PC-3 (cell line): ENCODE measurements around the gene ZNF322. TPM values are rescaled to one million over a fixed set of nuclear protein-coding genes. Genes with fewer than 3 reads are reported as not detected.
A peak's percentile ranks its signal among the peaks of the same experiment; 100 is the strongest.

Source experiments
- ATAC-seq: fragments of 200-7000 bp; cut with Tn5 transposase; 2 replicates; pipeline ENCODE4 v1.9.1; 2020; ENCODE audit warnings: mild to moderate bottlenecking, moderate library complexity
- BruUV-seq: library from RNA; stranded (reverse); fragments of 400-500 nt; replicated peaks from 2 replicates; lab custom pipeline; 2021; lab: Mats Ljungman, UMichigan
- CTCF ChIA-PET: fragments of 300-600 bp; sonication (Branson Sonifier 250); formaldehyde crosslinking; loops from one replicate; lab custom pipeline; 2022; ENCODE audit warnings: antibody characterized with exemption; lab: Charles Lee
- POLR2A ChIA-PET: fragments of 300-600 bp; sonication (Branson Sonifier 250); formaldehyde crosslinking; loops from one replicate; lab custom pipeline; 2022; ENCODE audit warnings: antibody characterized with exemption; ENCODE audit not compliant: unreplicated experiment; lab: Charles Lee
- DNase-seq: peaks from one replicate; pipeline ENCODE4 v3.0.0-alpha.2; 2015
- H2AFZ ChIP-seq: fragments of 300-600 bp; sonication (generic); 2 replicates; pipeline ENCODE4 v1.6.0; 2016; ENCODE audit warnings: antibody characterized with exemption, low read length
- H3F3A ChIP-seq: fragments of 300-600 bp; sonication (generic); one replicate; pipeline ENCODE4 v1.6.0; 2017; ENCODE audit warnings: antibody characterized with exemption, low read length, control low read depth, mild to moderate bottlenecking; ENCODE audit not compliant: unreplicated experiment
- H3K27ac ChIP-seq: fragments of 300-600 bp; sonication (generic); 2 replicates; pipeline ENCODE4 v1.5.1; 2016; ENCODE audit warnings: mild to moderate bottlenecking, low read length
- H3K27me3 ChIP-seq: fragments of 300-600 bp; sonication (generic); 2 replicates; pipeline ENCODE4 v1.6.1; 2016; ENCODE audit warnings: low read length, mixed read lengths
- H3K36me3 ChIP-seq: fragments of 300-600 bp; sonication (generic); 2 replicates; pipeline ENCODE4 v1.6.1; 2016; ENCODE audit warnings: low read depth, mixed run types, low read length, mixed read lengths
- H3K4me1 ChIP-seq: fragments of 300-600 bp; sonication (generic); 2 replicates; pipeline ENCODE4 v1.5.1; 2016; ENCODE audit warnings: low read length; ENCODE audit not compliant: insufficient read depth
- H3K4me2 ChIP-seq: fragments of 300-600 bp; sonication (generic); 2 replicates; pipeline ENCODE4 v1.6.0; 2016; ENCODE audit warnings: low read length
- H3K4me3 ChIP-seq: fragments of 300-600 bp; sonication (generic); 2 replicates; pipeline ENCODE4 v1.5.1; 2016; ENCODE audit warnings: mild to moderate bottlenecking, low read length, mixed read lengths
- H3K79me2 ChIP-seq: fragments of 300-600 bp; sonication (generic); 2 replicates; pipeline ENCODE4 v1.6.1; 2017; ENCODE audit warnings: low read length, mixed read lengths
- H3K9ac ChIP-seq: fragments of 300-600 bp; sonication (generic); 2 replicates; pipeline ENCODE4 v1.6.0; 2016; ENCODE audit warnings: mild to moderate bottlenecking, low read length
- H3K9me2 ChIP-seq: fragments of 300-600 bp; sonication (generic); replicated peaks from 2 replicates; pipeline ENCODE4 v1.6.1; 2016; ENCODE audit warnings: mixed run types, low read length, mixed read lengths
- H3K9me3 ChIP-seq: fragments of 300-600 bp; sonication (generic); 2 replicates; pipeline ENCODE4 v1.6.1; 2016; ENCODE audit warnings: low read length, mixed read lengths
- H4K20me1 ChIP-seq: fragments of 300-600 bp; sonication (generic); 2 replicates; pipeline ENCODE4 v1.6.1; 2016; ENCODE audit warnings: low read length, mixed read lengths
- CTCF ChIP-seq: fragments of 300-600 bp; sonication (generic); conservative IDR thresholded peaks from 2 replicates; pipeline ENCODE4 v1.5.1; 2017; ENCODE audit warnings: antibody characterized with exemption, low read depth, mild to moderate bottlenecking, low read length
- EZH2 ChIP-seq: fragments of 300-600 bp; sonication (generic); IDR thresholded peaks from one replicate; pipeline ENCODE4 v1.6.1; 2017; ENCODE audit warnings: antibody characterized with exemption, mild to moderate bottlenecking, low read length; ENCODE audit not compliant: unreplicated experiment
- EZH2phosphoT487 ChIP-seq: fragments of 300-600 bp; sonication (generic); IDR thresholded peaks from 2 replicates; pipeline ENCODE4 v1.6.1; 2018; ENCODE audit warnings: mild to moderate bottlenecking, antibody characterized with exemption, low read length, borderline replicate concordance
- intact Hi-C: fragments of 100-400 bp; cut with micrococcal nuclease; formaldehyde crosslinking; loops from 2 replicates; pipeline ENCODE4 v1.9.0; 2023
- total RNA-seq: library from RNA; depleted of rRNA; stranded (reverse); fragments of >200 nt; gene quantifications from 2 replicates; pipeline ENCODE4 v1.2.3, GENCODE V29; 2014

Gene ZNF322
- total RNA-seq, 1 experiment from 2014 or later, result 15.7 TPM

- Histone ChIP-seq H3K4me3 (peak overlapping the region; percentile 99), H3K9me2 (no peaks in the 10 kb centered on the region), H2AFZ (peak overlapping the region; percentile 80), H3K9me3 (no peaks in the 10 kb centered on the region), H3K27me3 (no peaks in the 10 kb centered on the region), H3K9ac (peak overlapping the region; percentile 96), H3K79me2 (peaks cover 21% of the 10 kb centered on the region), H3K4me1 (peaks cover 10% of the 10 kb centered on the region; the same call in 1 of the 2 replicates), H3F3A (peaks cover 5% of the 10 kb centered on the region), H3K36me3 (peaks cover 12% of the 10 kb centered on the region), H4K20me1 (no peaks in the 10 kb centered on the region), H3K27ac (no peak overlapping the region; the same call in 1 of the 2 replicates), H3K4me2 (peak overlapping the region; percentile 96)
- DNase-seq (no peak), ATAC-seq (no peak)
- ChIA-PET CTCF (no interaction called here), POLR2A (no interaction called here)
- no TSS peak for BruUV-seq
- intact Hi-C loops, result loop anchor here (5.0 kb wide), 1 partner anchor 535 kb away; a partner anchor contains a TSS
- TF ChIP-seq CTCF (no peak), EZH2 (no peak), EZH2phosphoT487 (no peak)
Observed at GRCh38 chr6:26597389-26597766, 62.2 kb downstream of the ZNF322 start.

DNA sequence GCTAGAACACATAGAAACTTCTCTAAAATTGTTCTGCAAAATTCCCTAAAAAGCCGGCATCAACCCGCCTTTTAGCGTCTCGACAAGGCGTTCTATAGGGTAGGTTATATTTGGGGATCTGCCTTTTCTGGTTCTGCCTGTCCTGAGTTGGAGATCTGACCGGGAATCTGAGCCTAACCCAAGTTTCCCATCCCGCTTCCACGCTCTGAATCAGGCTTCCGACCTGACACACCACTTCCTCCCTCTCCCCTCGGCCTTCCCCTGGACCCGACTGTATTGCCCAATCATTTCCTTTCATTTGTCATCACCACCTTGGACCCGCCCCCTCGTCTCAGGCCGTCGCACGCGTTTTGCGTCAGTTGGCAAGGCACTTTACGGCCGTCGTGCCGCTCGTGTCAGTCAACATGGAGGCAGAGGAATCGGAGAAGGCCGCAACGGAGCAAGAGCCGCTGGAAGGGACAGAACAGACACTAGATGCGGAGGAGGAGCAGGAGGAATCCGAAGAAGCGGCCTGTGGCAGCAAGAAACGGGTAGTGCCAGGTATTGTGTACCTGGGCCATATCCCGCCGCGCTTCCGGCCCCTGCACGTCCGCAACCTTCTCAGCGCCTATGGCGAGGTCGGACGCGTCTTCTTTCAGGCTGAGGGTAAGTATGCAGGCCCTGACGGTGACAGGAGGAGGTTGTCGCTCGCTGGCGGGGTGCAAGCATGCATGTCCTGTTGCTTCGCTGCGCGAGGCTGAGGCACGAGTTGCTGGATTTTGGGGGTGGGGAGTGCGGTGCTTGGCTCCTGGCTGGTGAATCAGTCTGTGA lies 62.8 kb downstream of the ZNF322 start, which contains the start of gene ABT1:
TSS of gene ABT1 (plus strand) at position 375 of the 810 bp plus-strand sequence. CDS start at position 405, 30 bp downstream.
- CTCF ChIA-PET, result no interaction called here
- no peaks in the 10 kb centered on the region for H3K9me2 ChIP-seq
- POLR2A ChIA-PET, result no interaction called here
- DNase-seq (peak; percentile 98), ATAC-seq (peak; percentile 91)
- TSS peak; percentile 59 for BruUV-seq
- no peaks in the 10 kb centered on the region for H3K9me3 ChIP-seq
- peaks cover 5% of the 10 kb centered on the region for H3F3A ChIP-seq
- peak within 1 kb of the TSS; percentile 96 for H3K4me2 ChIP-seq
- TF ChIP-seq EZH2, result no peak
- no peak for TF ChIP-seq EZH2phosphoT487
- TF ChIP-seq CTCF, result no peak
- peak within 1 kb of the TSS; percentile 96 for H3K9ac ChIP-seq
- H3K36me3 ChIP-seq, result peaks cover 12% of the 10 kb centered on the region
- H3K79me2 ChIP-seq, result peaks cover 21% of the 10 kb centered on the region
- no peaks in the 10 kb centered on the region for H4K20me1 ChIP-seq
- peak within 1 kb of the TSS; percentile 69 for H3K27ac ChIP-seq
- intact Hi-C loops, result loop anchor here (1.0 to 5.0 kb wide), 2 partner anchors 24 to 536 kb away; a partner anchor contains a TSS
- peak within 1 kb of the TSS; percentile 80 for H2AFZ ChIP-seq
- H3K27me3 ChIP-seq, result no peaks in the 10 kb centered on the region
- H3K4me1 ChIP-seq, result peaks cover 10% of the 10 kb centered on the region; the same call in 1 of the 2 replicates
- H3K4me3 ChIP-seq, result peak within 1 kb of the TSS; percentile 99
